ENCODE results near the gene BCAM. TPM values are rescaled to one million over a fixed set of nuclear protein-coding genes. Genes with fewer than 3 reads are reported as not detected.
"Not testable (repeated sequence)": the region's sequence is repeated elsewhere in the genome, so short reads cannot be mapped to it uniquely, and the experiment has no call there.

BCAM gene
- total RNA-seq, 4 donors from 2014 or later: 32.2 to 40.2 (median 37.1) TPM

GRCh38 chr19:44820648-44821609 is 12.0 kb downstream of the BCAM start:
- Histone ChIP-seq H3K27ac (peak overlapping the region in 2 of 4 donors; percentile 39 to 52), H3K27me3 (no peaks in the 10 kb centered on the region), H3K4me3 (no peak overlapping the region), H3K36me3 (no peaks in the 10 kb centered on the region), H3K4me1 (peaks cover 0 to 6% (median 0%) of the 10 kb centered on the region in 4 donors), H3K9me3 (no peaks in the 10 kb centered on the region)
- DNase-seq: no peak
- TF ChIP-seq POLR2A (IDR thresholded peaks at IDR 0.05): no peak

DNA sequence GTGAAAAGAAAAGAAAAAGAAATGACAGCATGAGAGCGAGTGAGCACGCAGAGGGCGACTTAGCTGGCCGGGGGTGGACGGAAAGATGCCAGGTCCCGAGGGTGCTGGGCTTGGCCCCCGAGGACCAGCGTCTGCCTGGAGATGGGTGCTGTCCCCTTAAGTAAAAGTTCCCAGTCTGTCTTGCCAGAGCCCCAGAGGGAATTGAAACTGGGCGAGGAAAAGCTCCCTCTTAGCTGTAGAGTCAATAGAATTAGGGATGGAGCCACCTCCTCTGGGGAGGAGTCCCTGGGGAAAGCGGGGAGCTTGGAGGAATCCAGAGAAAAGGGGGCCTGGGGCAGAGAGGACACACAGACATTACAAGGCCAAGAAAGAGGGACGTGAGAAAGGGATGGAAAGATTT is 13.3 kb downstream of the BCAM start:
- no peaks in the 10 kb centered on the region for H3K36me3 ChIP-seq
- no peak for DNase-seq
- no peak overlapping the region for H3K4me3 ChIP-seq
- no peaks in the 10 kb centered on the region for H3K9me3 ChIP-seq
- TF ChIP-seq CTCF (IDR thresholded peaks at IDR 0.05) (no peak), POLR2A (IDR thresholded peaks at IDR 0.05) (no peak)
- H3K27ac ChIP-seq: no peak overlapping the region
- no peaks in the 10 kb centered on the region for H3K27me3 ChIP-seq
- peaks cover 0 to 6% (median 0%) of the 10 kb centered on the region in 4 donors for H3K4me1 ChIP-seq

- Histone ChIP-seq H3K9me3 (no peaks in the 10 kb centered on the region), H3K27me3 (no peaks in the 10 kb centered on the region), H3K27ac (no peak overlapping the region), H3K36me3 (no peaks in the 10 kb centered on the region), H3K4me1 (peaks cover 0 to 6% (median 0%) of the 10 kb centered on the region in 4 donors), H3K4me3 (no peak overlapping the region)
- TF ChIP-seq CTCF (IDR thresholded peaks at IDR 0.05) (no peak), POLR2A (IDR thresholded peaks at IDR 0.05) (no peak)
- DNase-seq: no peak
Observed at GRCh38 chr19:44822670-44823372, 13.9 kb downstream of the BCAM start.

DNA sequence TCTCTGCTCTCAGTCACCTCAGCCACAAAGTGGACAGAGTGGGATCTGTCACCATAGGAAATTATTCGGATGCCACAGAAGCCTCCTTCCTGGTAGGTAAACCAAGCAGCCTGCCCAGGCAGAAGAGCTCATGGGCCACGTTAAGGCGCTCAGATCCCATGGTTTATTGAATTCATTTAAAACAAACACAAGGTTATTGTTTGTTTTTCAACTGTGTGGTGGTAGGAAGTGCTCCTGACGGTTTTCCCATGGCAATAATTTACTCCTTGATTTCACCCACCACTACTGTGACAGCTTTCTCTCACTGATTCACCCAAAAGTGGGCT is 14.4 kb downstream of the BCAM start:
- TF ChIP-seq CTCF (IDR thresholded peaks at IDR 0.05) (no peak), POLR2A (IDR thresholded peaks at IDR 0.05) (no peak)
- DNase-seq: no peak

GRCh38 chr19:44824761-44825160 is 15.9 kb downstream of the BCAM start:
- Histone ChIP-seq H3K27ac (no peak overlapping the region), H3K36me3 (no peaks in the 10 kb centered on the region), H3K27me3 (no peaks in the 10 kb centered on the region), H3K9me3 (no peaks in the 10 kb centered on the region), H3K4me1 (no peaks in the 10 kb centered on the region), H3K4me3 (no peak overlapping the region)
- no peak for DNase-seq
- TF ChIP-seq CTCF (IDR thresholded peaks at IDR 0.05): no peak
- no peak for TF ChIP-seq POLR2A (IDR thresholded peaks at IDR 0.05)

More for the DNA sequence above, 14.4 kb downstream of the BCAM start:
- Histone ChIP-seq H3K27me3 (no peaks in the 10 kb centered on the region), H3K4me1 (peaks cover 0 to 4% (median 0%) of the 10 kb centered on the region in 4 donors), H3K36me3 (no peaks in the 10 kb centered on the region), H3K9me3 (no peaks in the 10 kb centered on the region), H3K4me3 (no peak overlapping the region), H3K27ac (no peak overlapping the region)

- H3K27ac ChIP-seq, H3K4me3 ChIP-seq: not testable (repeated sequence)
Observed at GRCh38 chr19:44832875-44833274, 24.0 kb downstream of the BCAM start.

GRCh38 chr19:44834399-44834798 is 25.5 kb downstream of the BCAM start:
- H3K27ac ChIP-seq, H3K27me3 ChIP-seq, H3K36me3 ChIP-seq, H3K4me1 ChIP-seq, DNase-seq, H3K4me3 ChIP-seq, H3K9me3 ChIP-seq: not testable (repeated sequence)

More at GRCh38 chr19:44832875-44833274, 24.0 kb downstream of the BCAM start:
- H3K9me3 ChIP-seq, H3K27me3 ChIP-seq, H3K36me3 ChIP-seq, H3K4me1 ChIP-seq, DNase-seq: not testable (repeated sequence)
